Fibroblast of lung (primary cell): ENCODE results near the gene SYVN1. TPM values are rescaled to one million over a fixed set of nuclear protein-coding genes. Genes with fewer than 3 reads are reported as not detected.

ENCODE experiments used
- DNase-seq, 2 donors: peaks; one replicate each; pipeline versions ENCODE4 v3.0.0 to v3.0.0-alpha.2; 2010; ENCODE audit warnings: low read depth in 2 of 2
- H2AFZ ChIP-seq: 2 replicates; pipeline ENCODE4 v1.5.1; 2012; ENCODE audit warnings: low read length, control low read depth, inconsistent platforms
- H3K27ac ChIP-seq: 2 replicates; pipeline ENCODE4 v1.5.1; 2011; ENCODE audit warnings: low read length, control low read depth; ENCODE audit not compliant: insufficient read depth
- H3K27me3 ChIP-seq: 2 replicates; pipeline ENCODE4 v1.5.1; 2011; ENCODE audit warnings: mild to moderate bottlenecking, low read length; ENCODE audit not compliant: control insufficient read depth, insufficient read depth
- H3K36me3 ChIP-seq: 2 replicates; pipeline ENCODE4 v1.5.1; 2011; ENCODE audit warnings: low read length; ENCODE audit not compliant: control insufficient read depth, insufficient read depth
- H3K4me1 ChIP-seq: 2 replicates; pipeline ENCODE4 v1.5.1; 2011; ENCODE audit warnings: low read length; ENCODE audit not compliant: control insufficient read depth, insufficient read depth; ENCODE audit errors: extremely low read depth
- H3K4me2 ChIP-seq: 2 replicates; pipeline ENCODE4 v1.5.1; 2011; ENCODE audit warnings: low read length, control low read depth; ENCODE audit not compliant: insufficient read depth; ENCODE audit errors: extremely low read depth
- H3K4me3 ChIP-seq, 4 experiments: fragments of 200-600 bp in 1 of 4; sonication (generic) in 1 of 4; replicated peaks in 1 of 4; 2 replicates each; pipeline ENCODE4 v1.5.1; 2011 to 2016; ENCODE audit warnings: low read length in 4 of 4, low read depth in 3 of 4, mild to moderate bottlenecking in 3 of 4, control low read depth in 2 of 4, inconsistent platforms in 1 of 4, mixed read lengths in 1 of 4; ENCODE audit not compliant: insufficient read depth in 1 of 4; ENCODE audit errors: control extremely low read depth in 1 of 4
- H3K79me2 ChIP-seq: 2 replicates; pipeline ENCODE4 v1.5.1; 2012; ENCODE audit warnings: mild to moderate bottlenecking, low read length, inconsistent platforms; ENCODE audit not compliant: control insufficient read depth, insufficient read depth
- H3K9ac ChIP-seq: 2 replicates; pipeline ENCODE4 v1.5.1; 2011; ENCODE audit warnings: mild to moderate bottlenecking, low read length, control low read depth; ENCODE audit not compliant: insufficient read depth
- H3K9me3 ChIP-seq: 2 replicates; pipeline ENCODE4 v1.5.1; 2012; ENCODE audit warnings: low read depth, low read length; ENCODE audit not compliant: control insufficient read depth, insufficient read depth
- H4K20me1 ChIP-seq: 2 replicates; pipeline ENCODE4 v1.5.1; 2011; ENCODE audit warnings: low read length; ENCODE audit not compliant: control insufficient read depth, insufficient read depth; ENCODE audit errors: extremely low read depth
- CTCF ChIP-seq, 2 donors: IDR thresholded peaks in 1 of 2; conservative IDR thresholded peaks in 1 of 2; 1 replicate in 1 of 2; 2 replicates in 1 of 2; pipeline ENCODE4 v1.5.1; 2011 to 2012; ENCODE audit warnings: low read length in 2 of 2, control low read depth in 1 of 2, inconsistent platforms in 1 of 2, low read depth in 1 of 2, mild to moderate bottlenecking in 1 of 2
- EZH2 ChIP-seq: IDR thresholded peaks from 2 replicates; pipeline ENCODE4 v1.5.1; 2012; ENCODE audit warnings: low read length, control low read depth, mild to moderate bottlenecking; ENCODE audit errors: missing control alignments
- polyA plus RNA-seq, 2 donors: library from polyadenylated mRNA; depleted of rRNA in 1 of 2; stranded (reverse) in 1 of 2; unstranded in 1 of 2; fragments of >200 nt; gene quantifications; 2 replicates each; pipeline ENCODE4 v1.2.1, GENCODE V29; 2011 to 2012; ENCODE audit warnings: missing spikeins in 1 of 2
- total RNA-seq: library from RNA; depleted of rRNA; stranded (reverse); fragments of >200 nt; gene quantifications from 2 replicates; pipeline ENCODE4 v1.2.1, GENCODE V29; 2014

Gene SYVN1
- total and polyA plus RNA-seq, 2 donors (not counting 1 experiment from before 2014, with no cell fraction given): 15.5 to 25.2 TPM

- no peak overlapping the region for H3K4me2 ChIP-seq
- peaks cover 23% of the 10 kb centered on the region for H3K79me2 ChIP-seq
- no peak for DNase-seq
- H3K36me3 ChIP-seq: peaks cover 8% of the 10 kb centered on the region
- H3K4me3 ChIP-seq: no peak overlapping the region
- H4K20me1 ChIP-seq: no peaks in the 10 kb centered on the region
- peaks cover 10% of the 10 kb centered on the region for H3K4me1 ChIP-seq
- H3K9ac ChIP-seq: no peak overlapping the region
- no peak overlapping the region for H2AFZ ChIP-seq
- no peak for TF ChIP-seq CTCF (conservative IDR thresholded peaks at IDR 0.05 in 1 of 2, IDR thresholded peaks at IDR 0.05 in 1 of 2; ENCODE audit: low read depth in 1 of 2, low read length in 2 of 2)
- no peak for TF ChIP-seq EZH2
- peaks cover 5% of the 10 kb centered on the region for H3K27me3 ChIP-seq
- no peak overlapping the region for H3K27ac ChIP-seq
- H3K9me3 ChIP-seq: no peaks in the 10 kb centered on the region
Observed at GRCh38 chr11:65136515-65137096, 2.3 kb upstream of the SYVN1 start.

GRCh38 chr11:65135633-65136145 is 1.4 kb upstream of the SYVN1 start:
- H4K20me1 ChIP-seq: no peaks in the 10 kb centered on the region
- peak overlapping the region; percentile 51 for H3K9ac ChIP-seq
- no peak for TF ChIP-seq EZH2
- TF ChIP-seq CTCF (conservative IDR thresholded peaks at IDR 0.05 in 1 of 2, IDR thresholded peaks at IDR 0.05 in 1 of 2; ENCODE audit: low read depth in 1 of 2, low read length in 2 of 2): no peak
- peak overlapping the region; percentile 100 for H3K4me2 ChIP-seq
- no peaks in the 10 kb centered on the region for H3K9me3 ChIP-seq
- H3K4me3 ChIP-seq: peak overlapping the region; percentile 78 to 95 (median 86)
- H2AFZ ChIP-seq: no peak overlapping the region
- peaks cover 10% of the 10 kb centered on the region for H3K4me1 ChIP-seq
- H3K27me3 ChIP-seq: peaks cover 4% of the 10 kb centered on the region
- peak overlapping the region; percentile 95 for H3K27ac ChIP-seq
- no peak for DNase-seq
- H3K36me3 ChIP-seq: peaks cover 17% of the 10 kb centered on the region
- H3K79me2 ChIP-seq: peaks cover 25% of the 10 kb centered on the region

GRCh38 chr11:65134952-65135632 is 773 bp upstream of the SYVN1 start:
- H2AFZ ChIP-seq: peak overlapping the region; percentile 82

More at GRCh38 chr11:65134952-65135632, 773 bp upstream of the SYVN1 start:
- Histone ChIP-seq H3K36me3 (peaks cover 18% of the 10 kb centered on the region), H3K27me3 (no peaks in the 10 kb centered on the region), H3K9ac (peak overlapping the region; percentile 86), H3K79me2 (peaks cover 25% of the 10 kb centered on the region), H3K9me3 (no peaks in the 10 kb centered on the region), H3K4me3 (peak overlapping the region; percentile 78 to 95 (median 86)), H4K20me1 (no peaks in the 10 kb centered on the region), H3K4me1 (peaks cover 10% of the 10 kb centered on the region), H3K4me2 (peak overlapping the region; percentile 100), H3K27ac (peak overlapping the region; percentile 95)
- DNase-seq: peak; percentile 95 to 99
- TF ChIP-seq EZH2: no peak
- TF ChIP-seq CTCF (conservative IDR thresholded peaks at IDR 0.05 in 1 of 2, IDR thresholded peaks at IDR 0.05 in 1 of 2; ENCODE audit: low read depth in 1 of 2, low read length in 2 of 2): no peak
